Measurements from ENCODE around the gene ZNF345. TPM values are rescaled to one million over a fixed set of nuclear protein-coding genes. Genes with fewer than 3 reads are reported as not detected.
A peak's percentile ranks its signal among the peaks of the same experiment; 100 is the strongest.

Gene ZNF345
- total RNA-seq, 4 donors from 2014 or later, result 6.1 to 11.8 (median 7.3) TPM

DNA sequence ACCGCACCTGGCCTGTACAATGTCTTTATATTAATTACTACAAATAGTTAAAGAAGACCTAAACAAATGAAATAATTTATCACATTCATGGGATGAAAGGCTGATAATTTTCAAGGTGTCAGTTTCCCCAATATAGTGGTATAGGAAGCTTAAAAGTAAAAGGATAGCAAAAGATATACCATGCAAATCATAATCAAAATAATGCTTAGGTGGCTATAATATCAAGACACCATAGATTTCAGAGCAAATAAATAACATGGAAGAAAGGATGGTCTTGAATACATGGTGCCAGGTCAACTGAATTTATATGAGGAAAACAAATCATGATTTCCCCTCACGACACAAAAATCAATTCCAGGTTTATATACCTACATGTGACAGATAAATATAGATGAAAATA is 17.2 kb upstream of the ZNF345 start:
- Histone ChIP-seq H3K36me3 (peaks cover 0 to 78% (median 5%) of the 10 kb centered on the region in 3 donors), H3K27ac (no peak overlapping the region), H3K9me3 (peaks cover 0 to 85% (median 45%) of the 10 kb centered on the region in 4 donors), H3K4me3 (no peak overlapping the region), H3K27me3 (no peaks in the 10 kb centered on the region), H3K4me1 (peaks cover 0 to 11% (median 0%) of the 10 kb centered on the region in 4 donors)
- 96% methylated on average over 2 of the region's 2 CpGs for WGBS, 2 donors
- DNase-seq (ENCODE audit: low spot score in 2 of 2), result no peak
- TF ChIP-seq POLR2A (IDR thresholded peaks at IDR 0.05), result no peak
- TF ChIP-seq, protein P1, sequence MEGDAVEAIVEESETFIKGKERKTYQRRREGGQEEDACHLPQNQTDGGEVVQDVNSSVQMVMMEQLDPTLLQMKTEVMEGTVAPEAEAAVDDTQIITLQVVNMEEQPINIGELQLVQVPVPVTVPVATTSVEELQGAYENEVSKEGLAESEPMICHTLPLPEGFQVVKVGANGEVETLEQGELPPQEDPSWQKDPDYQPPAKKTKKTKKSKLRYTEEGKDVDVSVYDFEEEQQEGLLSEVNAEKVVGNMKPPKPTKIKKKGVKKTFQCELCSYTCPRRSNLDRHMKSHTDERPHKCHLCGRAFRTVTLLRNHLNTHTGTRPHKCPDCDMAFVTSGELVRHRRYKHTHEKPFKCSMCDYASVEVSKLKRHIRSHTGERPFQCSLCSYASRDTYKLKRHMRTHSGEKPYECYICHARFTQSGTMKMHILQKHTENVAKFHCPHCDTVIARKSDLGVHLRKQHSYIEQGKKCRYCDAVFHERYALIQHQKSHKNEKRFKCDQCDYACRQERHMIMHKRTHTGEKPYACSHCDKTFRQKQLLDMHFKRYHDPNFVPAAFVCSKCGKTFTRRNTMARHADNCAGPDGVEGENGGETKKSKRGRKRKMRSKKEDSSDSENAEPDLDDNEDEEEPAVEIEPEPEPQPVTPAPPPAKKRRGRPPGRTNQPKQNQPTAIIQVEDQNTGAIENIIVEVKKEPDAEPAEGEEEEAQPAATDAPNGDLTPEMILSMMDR (IDR thresholded peaks at IDR 0.05), result no peak
- no peak for TF ChIP-seq EP300 (IDR thresholded peaks at IDR 0.05)

DNA sequence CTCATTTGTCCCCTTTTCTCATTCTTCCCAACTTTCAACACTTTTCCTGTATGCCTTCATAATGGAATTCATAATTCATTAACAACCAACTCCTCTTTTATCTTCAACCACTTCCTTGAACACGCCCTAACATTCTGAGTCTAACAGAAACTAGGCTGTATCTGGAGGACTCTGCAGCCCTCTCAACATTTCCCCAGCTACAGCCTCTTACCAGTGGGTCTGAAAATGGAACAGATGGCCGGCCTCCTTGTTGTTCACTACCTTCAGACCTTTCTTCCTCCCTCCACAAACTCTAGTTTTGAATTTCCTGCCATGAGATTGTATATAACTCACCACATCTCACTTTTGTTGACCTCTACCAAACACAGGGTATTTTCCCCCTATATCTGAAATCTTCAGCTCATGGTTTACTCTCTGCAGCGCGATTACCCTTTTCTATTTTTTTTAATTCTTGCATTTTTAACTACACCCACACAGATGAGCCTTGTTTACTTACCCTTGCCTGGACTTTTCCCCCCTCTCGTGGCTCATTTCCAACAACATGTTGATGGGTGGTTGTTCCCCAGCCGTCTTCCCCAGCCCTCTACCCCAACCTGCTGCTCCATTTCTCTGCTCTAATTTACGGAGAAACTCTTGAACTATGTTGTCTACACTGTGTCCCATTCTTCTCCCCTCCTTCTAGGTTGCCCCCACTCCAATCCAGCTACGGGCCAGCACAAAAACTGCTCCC is 13.3 kb upstream of the ZNF345 start:
- peaks cover 0 to 45% (median 22%) of the 10 kb centered on the region in 4 donors for H3K9me3 ChIP-seq
- peaks cover 0 to 66% (median under 1%) of the 10 kb centered on the region in 3 donors for H3K36me3 ChIP-seq
- TF ChIP-seq, protein P1 (IDR thresholded peaks at IDR 0.05), result no peak
- no peak for TF ChIP-seq POLR2A (IDR thresholded peaks at IDR 0.05)
- no peaks in the 10 kb centered on the region for H3K27me3 ChIP-seq
- peak overlapping the region; percentile 47 to 90 (median 76) for H3K27ac ChIP-seq
- no peak for DNase-seq (ENCODE audit: low spot score in 2 of 2)
- peaks cover 0 to 22% (median 2%) of the 10 kb centered on the region in 4 donors for H3K4me1 ChIP-seq
- peak overlapping the region; percentile 48 to 81 (median 62) for H3K4me3 ChIP-seq
- 24 to 25% methylated on average over 8 of the region's 8 CpGs for WGBS, 2 donors

DNA sequence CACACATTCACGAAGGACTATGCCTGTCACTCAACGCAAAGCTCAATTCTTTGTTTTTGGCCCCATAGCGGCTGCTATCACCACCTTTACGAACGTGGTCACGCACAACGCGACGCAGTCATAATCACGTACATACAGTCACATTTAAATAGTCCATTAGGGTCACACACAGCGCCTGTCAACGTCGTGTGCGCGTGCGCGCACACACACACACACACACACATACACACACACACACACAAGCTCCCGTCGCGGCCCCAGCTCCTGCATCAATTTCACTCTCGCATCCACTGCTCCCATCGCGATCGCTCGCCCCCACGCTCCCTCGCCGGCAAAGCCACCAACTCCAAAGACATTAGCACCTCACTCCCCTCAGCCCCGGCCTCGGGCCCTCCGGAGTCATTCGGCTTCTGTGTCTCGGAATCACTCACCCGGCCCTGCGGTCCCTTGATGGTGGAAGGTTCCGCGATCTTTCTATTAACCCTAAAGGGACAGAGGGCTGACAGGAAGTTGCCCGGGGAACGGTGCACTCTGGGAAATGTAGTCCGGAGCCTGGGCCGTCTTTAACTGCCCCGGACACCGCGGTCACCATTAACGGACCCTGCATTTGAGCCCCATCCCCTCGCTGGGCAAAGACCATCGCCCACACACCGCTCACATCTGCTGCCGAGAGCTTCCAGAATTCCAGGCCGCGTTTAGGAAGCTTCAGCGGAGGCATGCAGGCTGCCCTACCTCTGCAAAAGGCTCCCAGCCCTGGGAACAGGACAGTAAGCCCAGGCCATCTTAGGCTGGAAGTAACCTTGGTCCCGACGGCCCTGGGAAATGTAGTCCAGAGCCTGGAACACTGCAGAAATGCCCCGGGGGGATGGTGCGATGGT is 12.5 kb upstream of the ZNF345 start, which contains the start of gene ZNF790:
TSS of gene ZNF790 (minus strand) at position 482 of the 878 bp plus-strand sequence. CDS start 12,768 bp downstream, outside the sequence.
- WGBS, 2 donors, result 1% methylated on average over 28 to 54 of the region's 56 CpGs
- TF ChIP-seq EP300 (IDR thresholded peaks at IDR 0.05) (peak; percentile 7 to 80), POLR2A (IDR thresholded peaks at IDR 0.05) (peak in 1 of 2 donors; percentile 27)
- TF ChIP-seq, protein P1 (IDR thresholded peaks at IDR 0.05), result no peak
- Histone ChIP-seq H3K27ac (peak within 1 kb of the TSS; percentile 47 to 90 (median 76)), H3K27me3 (no peaks in the 10 kb centered on the region), H3K9me3 (peaks cover 0 to 43% (median 18%) of the 10 kb centered on the region in 4 donors), H3K36me3 (peaks cover 0 to 66% (median 0%) of the 10 kb centered on the region in 3 donors), H3K4me3 (peak within 1 kb of the TSS; percentile 48 to 81 (median 62)), H3K4me1 (peaks cover 0 to 22% (median 2%) of the 10 kb centered on the region in 4 donors)
- peak; percentile 60 to 86 for DNase-seq (ENCODE audit: low spot score in 2 of 2)

DNA sequence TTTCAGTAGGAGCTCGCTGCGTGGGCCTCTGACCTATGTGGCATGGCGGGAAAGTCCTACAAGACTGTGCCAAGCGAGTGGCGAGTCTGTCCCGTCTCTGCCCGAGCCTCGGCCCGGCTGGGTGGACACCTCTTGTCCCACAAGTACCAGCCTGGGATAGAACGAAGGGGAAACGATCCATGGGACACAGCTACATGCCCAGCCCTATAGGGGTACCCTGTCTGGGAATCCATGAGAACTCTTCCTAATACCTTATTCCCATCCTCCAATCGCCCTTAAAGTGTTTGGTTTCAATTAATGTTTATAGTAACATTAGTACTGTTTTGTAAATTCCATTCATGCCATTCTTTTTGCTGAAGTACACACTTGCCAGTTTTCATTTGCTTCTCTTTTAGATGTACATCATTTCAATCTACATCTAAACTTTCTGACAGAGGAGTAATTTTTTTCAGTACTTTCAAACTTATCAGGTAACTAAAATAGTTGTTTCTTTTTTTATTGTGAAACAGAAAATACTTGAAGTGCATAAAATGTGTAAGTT is 11.8 kb upstream of the ZNF345 start:
- H3K27me3 ChIP-seq, result no peaks in the 10 kb centered on the region
- peaks cover 0 to 22% (median 2%) of the 10 kb centered on the region in 4 donors for H3K4me1 ChIP-seq
- WGBS, 2 donors, result 6 to 10% methylated on average over 12 of the region's 12 CpGs
- peaks cover 0 to 66% (median 0%) of the 10 kb centered on the region in 3 donors for H3K36me3 ChIP-seq
- peak overlapping the region in 3 of 4 donors; percentile 72 to 90 (median 81) for H3K27ac ChIP-seq
- peak overlapping the region; percentile 48 to 81 (median 62) for H3K4me3 ChIP-seq
- TF ChIP-seq EP300 (IDR thresholded peaks at IDR 0.05), result no peak
- TF ChIP-seq POLR2A (IDR thresholded peaks at IDR 0.05), result no peak
- TF ChIP-seq, protein P1 (IDR thresholded peaks at IDR 0.05), result no peak
- H3K9me3 ChIP-seq, result peaks cover 0 to 42% (median 14%) of the 10 kb centered on the region in 4 donors
- no peak for DNase-seq (ENCODE audit: low spot score in 2 of 2)

Data from tibial nerve (tissue), 4 donors.